Activated CD4-positive, alpha-beta T cell treated with anti-CD3 and anti-CD28 coated beads, Interleukin-2, amount 50 U/mL, for 24 hours (primary cell): Measurements from ENCODE around the gene STAT2.
A peak's percentile ranks its signal among the peaks of the same experiment; 100 is the strongest.
"Not testable (repeated sequence)": the region's sequence is repeated elsewhere in the genome, so short reads cannot be mapped to it uniquely, and the experiment has no call there.

Experiments used
- DNase-seq, 2 donors: peaks; one replicate each; pipeline ENCODE4 v3.0.0-alpha.2; 2020; ENCODE audit warnings: low read depth in 1 of 2, low spot score in 1 of 2

Gene STAT2

DNA sequence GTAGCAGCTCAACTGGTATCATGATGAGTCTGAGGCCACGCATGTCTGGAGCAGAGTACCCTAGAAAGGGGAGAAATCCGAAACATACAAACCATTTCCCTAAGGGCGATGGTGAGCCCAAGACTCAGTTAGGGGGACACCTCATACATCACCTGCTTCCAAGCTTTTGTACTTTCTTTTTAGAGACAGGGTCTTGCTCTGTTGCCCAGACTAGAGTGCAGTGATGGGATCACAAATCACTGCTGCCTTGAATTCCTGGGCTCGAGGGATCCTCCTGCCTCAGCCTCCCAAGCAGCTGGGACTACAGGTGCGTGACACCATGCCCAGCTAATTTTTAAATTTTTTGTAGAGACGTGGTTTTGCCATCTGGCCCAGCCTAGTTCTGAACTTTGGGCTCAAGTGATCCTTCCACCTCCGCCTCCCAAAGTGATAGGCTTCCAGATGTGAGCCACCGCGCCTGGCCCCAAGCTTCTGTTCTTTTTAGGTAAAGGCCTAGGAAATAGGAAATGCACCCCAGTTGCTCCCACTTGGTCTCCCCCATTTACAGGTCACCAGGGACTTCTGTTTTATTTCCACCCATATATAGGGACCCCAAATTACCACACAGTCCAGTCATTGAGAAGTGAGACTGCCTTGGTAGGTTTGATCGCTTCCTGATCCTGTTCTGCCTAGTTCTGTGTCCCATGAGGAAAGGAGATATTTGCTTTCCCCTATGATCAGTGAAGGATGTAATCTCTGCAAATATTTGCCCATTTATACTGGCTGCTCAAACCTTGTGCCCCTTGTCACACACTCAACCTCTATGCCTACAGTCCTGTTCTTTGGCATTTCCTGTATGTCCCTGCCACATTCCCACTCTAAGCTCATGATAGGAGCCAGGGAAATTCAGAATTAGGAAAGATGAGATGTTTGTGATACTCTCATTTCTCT, 2.5 kb upstream of the STAT2 start, which contains the start of gene APOF:
Gene APOF, minus strand, starts transcription at position 728 of the 930 bp plus-strand sequence. Its CDS starts 112 bp downstream, at position 616.
- no peak for DNase-seq

DNA sequence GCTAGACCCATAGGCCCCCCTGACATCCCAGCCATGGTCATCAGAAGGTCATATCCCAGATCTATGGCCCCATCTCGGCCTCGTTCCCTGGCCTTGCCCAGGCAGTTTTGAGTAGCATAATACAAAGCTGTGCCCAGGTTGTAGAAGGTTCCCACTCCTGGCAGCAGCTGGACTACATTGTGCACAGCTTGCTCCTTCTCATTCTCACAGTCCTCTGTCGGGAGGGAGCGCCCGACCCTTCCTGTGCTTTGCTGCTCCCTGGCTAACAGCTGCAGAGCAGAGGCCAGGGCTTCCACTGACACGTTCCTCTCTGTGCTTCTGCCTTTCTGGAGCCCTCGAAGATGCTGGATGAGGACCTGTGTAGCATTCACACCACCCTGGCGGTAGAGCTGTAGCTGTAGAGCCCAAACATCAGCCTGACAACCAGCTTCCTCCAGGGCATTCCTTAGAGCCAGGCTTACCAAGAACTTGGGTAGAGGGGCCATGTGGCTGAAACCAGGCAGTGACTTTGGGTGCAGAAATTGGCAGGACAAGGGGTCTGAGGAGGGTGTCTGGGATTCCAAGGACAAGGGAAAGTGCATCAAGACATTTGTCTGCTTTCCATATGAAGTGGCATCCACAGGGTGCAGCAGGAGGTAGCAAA, 1.7 kb upstream of the STAT2 start:
- DNase-seq, result no peak

DNA sequence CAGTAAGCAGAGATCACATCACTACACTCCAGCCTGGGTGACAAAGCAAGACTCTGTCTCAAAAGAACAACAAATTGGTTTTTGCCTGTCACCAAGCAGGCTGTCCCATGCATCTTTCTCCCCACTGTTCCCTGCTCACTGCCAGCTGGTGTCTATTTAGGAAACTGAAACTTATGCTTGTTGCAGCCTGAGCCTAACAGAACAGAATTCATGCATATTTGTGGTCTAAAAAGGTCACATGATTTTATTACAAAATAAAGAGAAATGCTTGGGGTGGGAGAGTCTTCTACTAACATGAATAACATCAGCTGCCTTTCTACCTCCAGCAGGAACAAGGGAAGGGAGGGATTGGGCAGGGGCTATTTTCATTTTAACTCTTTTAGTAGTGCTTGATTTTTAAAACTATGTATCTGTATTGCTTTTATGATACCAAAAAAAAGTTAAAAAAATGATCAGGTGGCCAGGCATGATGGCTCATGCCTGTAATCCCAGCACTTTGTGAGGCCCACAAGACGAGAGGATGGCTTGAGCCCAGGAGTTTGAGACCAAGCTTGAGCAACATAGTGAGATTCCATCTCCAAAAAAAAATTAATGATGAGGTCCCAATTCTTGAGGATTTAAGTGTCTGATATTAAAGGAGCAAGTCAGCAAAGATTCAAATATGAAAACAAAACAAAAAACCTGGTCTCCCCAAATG, 923 bp downstream of the STAT2 start:
- no peak for DNase-seq

DNA sequence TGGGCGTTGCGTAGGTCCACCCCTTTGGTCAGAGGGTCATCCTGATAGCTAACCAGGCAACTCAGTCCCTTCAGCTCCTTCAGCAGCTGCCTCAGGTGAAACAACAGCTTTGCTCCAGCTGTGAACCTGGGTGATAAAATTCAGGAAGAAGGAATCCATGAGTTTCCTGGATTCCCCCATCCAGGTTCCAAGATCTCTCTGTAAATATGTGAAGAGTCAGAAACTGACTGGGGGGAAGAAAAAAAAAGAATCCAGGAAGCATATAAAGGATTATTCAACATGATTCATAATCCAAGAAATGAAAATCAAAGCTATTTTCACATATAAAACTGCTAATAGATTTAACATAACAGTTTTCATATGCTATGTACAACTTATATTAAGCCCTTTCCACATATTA, 8.6 kb downstream of the STAT2 start:
- DNase-seq, result no peak

DNA sequence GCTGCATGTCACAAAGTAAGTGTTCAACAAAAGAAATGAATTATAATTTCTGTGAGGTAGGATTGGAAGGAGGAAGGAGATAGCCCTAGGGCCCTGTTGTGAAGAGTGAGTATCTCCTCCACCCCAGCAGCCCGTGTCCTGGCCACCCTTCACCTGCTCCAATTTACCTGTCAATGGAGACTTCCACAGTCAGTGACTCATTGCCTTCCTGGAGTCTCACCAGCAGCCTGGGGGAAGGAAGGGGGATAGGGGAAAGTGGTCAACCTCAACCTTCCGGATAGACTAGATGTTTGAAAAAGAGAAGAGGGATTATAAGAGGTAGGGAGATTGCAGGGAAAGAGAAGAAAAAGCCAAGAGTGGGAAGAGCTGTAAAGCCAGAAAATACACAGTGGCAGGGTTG, 9.2 kb downstream of the STAT2 start:
- no peak for DNase-seq

DNA sequence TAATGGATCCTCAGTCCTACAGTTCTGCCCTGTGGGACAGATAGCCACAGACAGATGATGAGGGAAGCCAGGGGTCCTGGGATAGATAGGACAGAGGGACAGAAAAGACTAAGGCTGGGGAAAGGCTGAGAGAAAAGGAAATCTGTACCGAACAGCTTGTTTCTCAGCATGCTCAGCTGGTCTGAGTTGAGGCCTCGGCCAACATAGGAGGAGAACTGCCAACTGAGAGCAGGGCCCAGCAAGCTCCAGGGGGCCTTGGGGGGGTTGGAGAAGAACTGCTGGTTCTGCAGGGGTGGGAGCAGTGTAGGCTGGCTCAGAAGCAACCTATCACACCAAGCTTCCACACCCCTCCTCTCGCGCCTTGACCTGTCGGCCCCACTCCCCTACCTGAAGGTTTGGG, 11.1 kb downstream of the STAT2 start:
- DNase-seq, result no peak

DNA sequence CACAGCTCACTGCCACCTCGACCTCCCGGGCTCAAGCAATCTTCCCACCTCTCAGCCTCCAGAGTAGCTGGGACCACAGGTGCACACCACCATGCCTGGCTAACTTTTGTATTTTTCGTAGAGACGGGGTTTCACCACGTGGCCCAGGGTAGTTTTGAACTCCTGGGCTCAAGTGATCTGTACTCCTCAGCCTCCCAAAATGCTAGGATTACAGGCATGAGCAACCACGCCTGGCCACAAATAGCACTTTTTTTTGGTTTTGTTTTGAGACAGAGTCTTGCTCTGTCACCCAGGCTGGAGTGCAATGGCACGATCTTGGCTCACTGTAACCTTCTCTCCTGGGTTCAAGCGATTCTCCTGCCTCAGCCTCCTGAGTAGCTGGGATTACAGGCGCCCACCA, 12.7 kb downstream of the STAT2 start:
- DNase-seq, result not testable (repeated sequence)

DNA sequence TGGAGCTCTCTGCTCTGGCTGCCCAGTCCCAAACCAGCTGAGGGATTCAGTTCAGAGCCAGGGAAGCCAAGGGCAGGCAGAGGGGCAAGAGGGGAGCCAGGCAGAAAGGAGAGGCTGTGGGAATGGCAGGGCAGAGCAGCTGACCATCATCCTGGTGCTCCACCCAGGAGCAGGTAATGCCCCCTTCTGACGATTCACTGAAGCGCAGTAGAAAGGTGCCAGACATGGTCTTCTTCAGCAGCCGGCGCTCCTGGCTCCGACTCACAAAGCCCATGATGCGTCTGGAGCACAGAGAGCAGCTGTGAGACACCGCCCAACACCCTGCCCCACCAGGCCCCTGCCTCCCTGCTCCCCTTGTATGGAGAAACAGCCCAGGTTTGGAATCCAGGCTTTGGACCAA, 13.2 kb downstream of the STAT2 start:
- DNase-seq, result no peak

DNA sequence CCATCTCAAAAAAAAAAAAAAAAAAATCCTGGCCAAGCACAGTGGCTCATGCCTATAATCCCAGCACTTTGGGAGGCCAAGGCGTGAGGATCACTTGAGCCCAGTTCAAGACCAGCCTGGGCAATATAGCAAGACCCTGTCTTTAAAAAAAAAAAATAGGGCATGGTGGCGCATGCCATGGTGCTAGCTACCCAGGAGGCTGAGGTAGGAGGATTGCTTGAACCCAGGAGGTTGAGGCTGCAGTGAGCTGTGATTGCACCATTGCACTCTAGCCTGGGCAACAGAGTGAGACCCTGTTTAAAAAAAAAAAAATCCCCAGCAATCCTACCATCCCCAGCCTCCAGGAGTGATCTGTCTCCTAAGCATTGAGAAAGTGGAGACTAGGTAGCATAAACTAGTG, 17.6 kb downstream of the STAT2 start:
- not testable (repeated sequence) for DNase-seq

DNA sequence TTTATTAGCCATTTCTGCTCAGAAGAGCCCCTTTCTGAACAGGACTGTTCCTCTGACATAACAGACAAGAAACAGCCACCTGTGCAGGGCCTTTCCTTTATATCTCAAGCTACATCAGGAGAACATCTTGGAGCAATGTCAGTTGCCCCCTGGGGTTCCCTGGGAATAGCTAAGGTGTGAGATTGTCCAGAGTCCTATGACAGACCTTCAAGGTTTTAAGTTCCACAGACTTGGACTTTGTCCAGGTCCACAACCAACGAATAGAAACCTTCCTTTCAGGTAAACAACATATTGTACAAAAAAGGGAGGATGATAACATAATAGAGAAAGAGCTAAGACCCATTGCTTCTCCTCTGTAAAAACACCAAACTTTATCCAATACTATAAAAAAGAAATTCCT, 18.3 kb downstream of the STAT2 start:
- no peak for DNase-seq

DNA sequence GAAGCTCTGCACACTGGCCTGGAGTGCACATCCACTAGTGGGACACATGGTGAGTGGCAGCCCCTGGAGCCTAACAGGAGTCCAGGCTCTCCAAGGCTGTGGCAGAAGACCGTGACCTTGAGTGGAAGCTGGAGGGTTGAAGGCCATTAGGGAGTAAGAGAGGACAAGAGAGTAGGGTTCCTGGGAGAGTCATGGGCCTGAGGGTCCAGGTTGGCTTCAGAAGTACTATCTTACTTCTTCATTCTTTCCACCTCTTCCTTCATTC, 20.8 kb downstream of the STAT2 start:
- DNase-seq, result no peak

DNA sequence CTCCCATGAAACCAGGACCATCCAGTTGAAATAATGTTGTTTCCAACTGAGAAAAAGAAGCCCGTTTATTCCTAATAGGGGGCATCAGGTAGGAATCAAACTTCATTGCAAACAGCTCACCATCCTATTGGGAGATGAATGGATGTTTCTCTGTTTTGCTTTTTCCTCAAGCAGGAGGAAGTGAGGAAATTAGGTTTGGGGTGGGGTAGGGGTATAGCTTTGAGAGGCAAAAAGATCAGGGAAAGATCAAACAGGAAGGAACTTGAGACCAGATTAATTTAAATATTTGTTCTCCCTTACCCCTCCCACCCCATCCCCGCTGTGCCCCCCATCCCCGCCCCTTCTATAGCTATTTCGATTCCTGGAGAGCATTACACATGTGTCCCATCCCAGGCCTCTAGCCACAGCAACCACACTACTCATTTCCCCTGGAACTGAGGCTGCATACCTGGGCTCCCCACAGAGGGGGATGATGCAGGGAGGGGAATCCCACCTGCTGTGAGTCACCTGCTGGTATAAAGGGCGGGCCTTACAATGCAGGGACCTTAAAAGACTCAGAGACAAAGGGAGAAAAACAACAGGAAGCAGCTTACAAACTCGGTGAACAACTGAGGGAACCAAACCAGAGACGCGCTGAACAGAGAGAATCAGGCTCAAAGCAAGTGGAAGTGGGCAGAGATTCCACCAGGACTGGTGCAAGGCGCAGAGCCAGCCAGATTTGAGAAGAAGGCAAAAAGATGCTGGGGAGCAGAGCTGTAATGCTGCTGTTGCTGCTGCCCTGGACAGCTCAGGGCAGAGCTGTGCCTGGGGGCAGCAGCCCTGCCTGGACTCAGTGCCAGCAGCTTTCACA, 21.4 kb downstream of the STAT2 start, which contains the start of gene IL23A:
Gene IL23A, plus strand, starts transcription at position 577 of the 850 bp plus-strand sequence. Its CDS starts 161 bp downstream, at position 738.
- DNase-seq, result peak; percentile 56 to 86

DNA sequence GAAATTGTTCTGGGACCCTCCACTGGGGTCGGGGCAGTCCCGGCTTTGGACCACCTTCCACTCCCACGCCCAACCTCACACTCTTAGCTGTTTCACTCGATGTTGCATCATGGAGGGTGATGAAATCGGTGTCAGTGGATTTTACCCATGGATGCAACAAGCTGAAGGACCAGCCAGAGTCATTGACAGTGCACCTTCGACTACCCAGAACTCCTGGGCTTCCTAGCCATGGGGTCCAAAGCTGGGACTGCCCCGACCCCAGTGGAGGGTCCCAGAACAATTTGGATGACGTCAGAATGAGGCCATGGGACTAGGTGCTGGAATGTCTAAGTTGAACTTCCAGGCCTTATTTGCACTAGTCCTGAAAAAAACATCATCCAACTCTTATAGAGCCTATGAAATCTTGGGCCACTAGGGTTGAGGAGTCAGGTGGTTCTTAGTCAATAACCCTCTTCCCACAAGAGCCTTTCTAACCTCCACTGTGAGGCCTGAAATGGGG, 22.1 kb downstream of the STAT2 start:
- no peak for DNase-seq

DNA sequence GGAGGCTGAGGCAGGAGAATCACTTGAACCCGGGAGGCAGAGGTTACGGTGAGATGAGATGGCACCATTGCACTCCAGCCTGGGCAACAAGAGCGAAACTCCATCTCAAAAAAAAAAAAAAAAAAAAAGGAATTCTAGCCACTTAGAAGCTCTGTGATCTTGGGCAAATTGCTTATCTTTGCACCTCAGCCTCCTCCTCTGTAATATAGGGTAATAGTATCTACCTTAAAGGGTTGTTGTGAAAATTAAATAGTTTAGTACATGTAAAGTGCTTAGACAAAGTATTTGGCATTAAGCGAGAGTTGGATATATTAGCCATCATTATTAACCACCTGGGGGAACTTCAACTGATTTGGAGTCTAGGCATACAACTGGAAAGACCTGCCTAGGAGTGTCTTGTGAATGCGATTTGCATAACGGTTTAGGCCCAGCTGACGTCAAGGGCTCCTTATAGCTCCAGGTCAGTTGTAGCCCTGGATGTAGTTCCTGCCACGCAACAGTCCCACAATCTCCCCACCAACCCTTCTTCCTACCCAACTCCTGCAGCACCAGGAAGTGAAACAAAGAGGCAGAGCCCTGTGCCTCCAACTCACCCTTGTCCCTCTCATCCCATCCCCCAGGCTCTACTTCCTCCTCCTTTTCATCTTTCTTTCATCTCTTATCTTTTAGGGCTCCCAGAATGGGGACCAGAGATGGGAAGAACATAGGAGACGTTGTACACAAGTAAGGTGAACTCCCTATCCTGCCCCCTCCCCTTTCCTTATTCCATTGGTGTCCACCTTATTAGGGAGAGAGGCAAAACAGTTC, 23.3 kb downstream of the STAT2 start:
- DNase-seq, result no peak

DNA sequence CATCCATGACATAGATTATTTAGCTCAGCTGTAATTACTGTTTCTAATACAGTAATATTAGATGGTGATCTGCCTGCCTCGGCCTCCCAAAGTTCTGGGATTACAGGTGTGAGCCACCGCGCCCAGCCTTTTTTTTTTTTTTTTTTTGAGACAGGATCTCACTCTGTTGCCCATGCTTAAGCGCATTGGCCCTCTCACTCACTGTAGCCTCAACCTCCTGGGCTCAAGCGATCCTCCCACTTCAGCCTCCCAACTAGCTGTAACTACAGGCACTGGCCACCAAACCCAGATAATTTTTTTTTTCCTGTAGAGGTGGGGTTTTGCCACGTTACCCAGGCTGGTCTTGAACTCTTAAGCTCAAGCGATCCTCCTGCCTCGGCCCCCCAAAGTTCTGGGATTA, 24.4 kb downstream of the STAT2 start:
- not testable (repeated sequence) for DNase-seq

DNA sequence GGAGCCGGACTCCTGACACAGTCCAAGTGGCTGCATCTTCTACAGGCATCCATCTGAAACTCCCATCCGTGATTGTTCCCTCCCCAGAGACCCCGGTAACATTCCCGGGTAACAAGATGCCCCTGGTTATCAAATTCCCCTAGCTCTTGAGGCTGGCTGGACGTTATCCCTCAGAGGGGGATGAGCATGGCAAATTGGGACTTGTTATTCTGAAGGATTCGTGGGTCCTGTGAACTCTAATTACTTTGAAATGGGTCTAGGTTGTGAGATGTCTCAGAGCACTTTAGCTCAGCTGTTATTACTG, 25.5 kb downstream of the STAT2 start:
- DNase-seq, result no peak

DNA sequence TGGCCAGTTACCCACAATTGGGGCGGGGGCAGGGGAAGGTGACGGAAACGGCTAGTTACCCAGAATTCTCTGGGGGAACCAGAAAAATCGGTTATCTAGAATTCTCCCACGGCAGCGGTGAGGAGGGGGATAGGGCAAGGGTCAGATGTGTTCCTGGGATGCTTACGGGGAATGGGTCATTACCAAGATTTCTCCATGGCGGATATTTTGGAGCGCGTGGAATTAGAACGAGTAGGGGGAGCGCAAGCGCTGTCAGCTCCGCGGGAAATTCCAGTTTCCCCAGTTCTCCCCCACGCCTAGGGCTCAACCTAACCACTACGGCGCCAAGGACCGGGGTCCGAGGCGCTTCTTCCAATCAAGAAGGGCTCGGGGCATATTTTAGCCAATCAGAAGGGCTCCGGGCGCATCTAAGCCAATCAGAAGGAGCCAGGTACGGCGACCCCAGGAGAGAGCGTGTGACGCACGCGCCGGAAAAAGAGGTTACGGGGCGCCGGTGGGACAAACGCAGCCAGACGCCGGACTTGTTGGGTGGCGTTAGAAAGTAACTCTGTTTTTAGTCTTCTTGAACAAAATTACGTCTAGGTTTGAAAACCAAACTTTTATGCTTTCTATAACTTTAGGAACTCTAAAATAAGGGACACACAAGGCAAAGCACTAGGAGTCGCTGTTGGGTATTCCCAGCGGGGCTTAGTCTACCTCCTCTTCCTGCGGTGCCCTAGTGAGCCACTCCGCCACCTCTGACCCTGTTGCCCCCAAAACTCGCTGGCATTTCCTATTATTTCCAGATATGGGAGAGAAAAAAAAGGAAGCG, 26.0 kb downstream of the STAT2 start, which contains the start of gene PAN2:
Gene PAN2, minus strand, starts transcription at position 322 of the 811 bp plus-strand sequence. CDS start 906 bp downstream, outside the sequence.
- DNase-seq, result peak; percentile 74 to 94

DNA sequence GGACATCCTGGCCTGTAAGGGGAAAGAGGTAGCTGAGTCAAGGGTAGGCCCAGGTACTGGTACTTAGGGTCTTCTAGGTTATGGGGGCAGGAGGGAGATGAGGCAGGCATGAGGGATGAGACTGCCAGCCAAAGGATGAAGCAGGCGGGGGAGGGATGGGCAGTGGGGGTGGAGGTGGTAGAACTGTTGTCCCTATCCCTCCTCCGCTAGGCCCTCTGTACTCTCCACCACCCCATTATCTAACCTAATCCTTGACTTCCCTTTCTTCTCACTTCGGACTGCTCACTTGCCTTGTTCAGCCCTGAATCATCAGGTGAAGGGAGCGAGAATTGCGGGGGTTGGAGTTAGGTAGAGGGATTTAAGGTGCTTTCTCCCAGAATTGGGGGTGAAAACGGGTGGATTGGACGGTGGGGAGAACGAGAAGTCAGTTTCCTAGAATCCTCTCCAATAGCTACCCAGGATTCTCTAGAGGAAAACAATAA, 26.7 kb downstream of the STAT2 start:
- DNase-seq, result no peak
